CD4-positive, alpha-beta T cell (primary cell): ENCODE measurements around the gene CAMK2B. TPM values are rescaled to one million over a fixed set of nuclear protein-coding genes. Genes with fewer than 3 reads are reported as not detected.

Experiments used
- ATAC-seq: fragments of 200-7000 bp; cut with Tn5 transposase; one replicate; pipeline ENCODE4 v1.10.0; 2022; ENCODE audit warnings: mild to moderate bottlenecking; ENCODE audit not compliant: poor library complexity
- CTCF ChIA-PET: fragments of 350-600 bp; sonication (Branson Sonifier 250); formaldehyde crosslinking; loops from one replicate; lab custom pipeline; 2021; ENCODE audit warnings: antibody characterized with exemption, inconsistent platforms; lab: Charles Lee
- POLR2A ChIA-PET: fragments of 350-600 bp; sonication (Branson Sonifier 250); formaldehyde crosslinking; loops from one replicate; lab custom pipeline; 2021; ENCODE audit warnings: antibody characterized with exemption, inconsistent platforms; lab: Charles Lee
- DNase-seq, 14 experiments: peaks; one replicate each; pipeline ENCODE4 v3.0.0-alpha.2; 2013 to 2020; ENCODE audit warnings: mixed read lengths in 2 of 14
- H3K27ac ChIP-seq, 2 donors: one replicate each; pipeline versions ENCODE4 v1.5.1 to v1.7.0; 2013; ENCODE audit warnings: low read length in 2 of 2, low read depth in 1 of 2, mild to moderate bottlenecking in 1 of 2
- H3K27me3 ChIP-seq, 2 experiments: 1 replicate in 1 of 2; 2 replicates in 1 of 2; pipeline versions ENCODE4 v1.6.1 to v1.7.0; 2013; ENCODE audit warnings: low read length in 2 of 2, control low read depth in 1 of 2, mild to moderate bottlenecking in 1 of 2, moderate library complexity in 1 of 2; ENCODE audit not compliant: insufficient read depth in 2 of 2, control insufficient read depth in 1 of 2
- H3K36me3 ChIP-seq: one replicate; pipeline ENCODE4 v1.6.1; 2013; ENCODE audit warnings: low read length, control low read depth; ENCODE audit not compliant: insufficient read depth
- H3K4me1 ChIP-seq: one replicate; pipeline ENCODE4 v1.6.1; 2013; ENCODE audit warnings: low read length, control low read depth; ENCODE audit not compliant: insufficient read depth
- H3K4me3 ChIP-seq: one replicate; pipeline ENCODE4 v1.5.1; 2013; ENCODE audit warnings: mild to moderate bottlenecking, low read length, moderate library complexity
- H3K9me3 ChIP-seq, 2 experiments: 1 replicate in 1 of 2; 2 replicates in 1 of 2; pipeline versions ENCODE4 v1.6.1 to v1.7.0; 2013; ENCODE audit warnings: low read length in 2 of 2, mild to moderate bottlenecking in 2 of 2, control low read depth in 1 of 2, moderate library complexity in 1 of 2; ENCODE audit not compliant: control insufficient read depth in 1 of 2, insufficient read depth in 1 of 2
- H3K27ac Mint-ChIP-seq: one replicate; pipeline ENCODE4 v1.8.0; 2020; ENCODE audit warnings: mixed read lengths
- H3K27me3 Mint-ChIP-seq: one replicate; pipeline ENCODE4 v1.8.0; 2021; ENCODE audit warnings: mixed read lengths
- H3K36me3 Mint-ChIP-seq: one replicate; pipeline ENCODE4 v1.8.0; 2021; ENCODE audit warnings: low read depth, mixed read lengths
- H3K4me1 Mint-ChIP-seq: one replicate; pipeline ENCODE4 v1.8.0; 2021; ENCODE audit warnings: low read depth, mixed read lengths
- H3K4me3 Mint-ChIP-seq: one replicate; pipeline ENCODE4 v1.8.0; 2020; ENCODE audit warnings: mild to moderate bottlenecking, mixed read lengths
- H3K9me3 Mint-ChIP-seq: one replicate; pipeline ENCODE4 v1.8.0; 2020; ENCODE audit warnings: mixed read lengths
- intact Hi-C, 2 experiments: fragments of 100-400 bp; cut with DNase I in 1 of 2; cut with micrococcal nuclease in 1 of 2; formaldehyde crosslinking; loops; one replicate each; pipeline versions ENCODE4 v1.15.1 to v1.9.0; 2023 to 2025; cut with DNase I, micrococcal nuclease
- total RNA-seq, 174 experiments: library from RNA in 2 of 174; stranded (reverse) in 2 of 174; gene quantifications; one replicate each; pipeline ENCODE4 v1.2.3 and lab custom pipeline; 2021 to 2026
- TF ChIP-seq, protein P1 (sequence below): fragments of 200-600 bp; IDR thresholded peaks from one replicate; pipeline ENCODE4 v1.8.0; 2022; ENCODE audit warnings: antibody characterized with exemption, mild to moderate bottlenecking

Gene CAMK2B
- total RNA-seq, 2 experiments from 2014 or later = not detected

DNA sequence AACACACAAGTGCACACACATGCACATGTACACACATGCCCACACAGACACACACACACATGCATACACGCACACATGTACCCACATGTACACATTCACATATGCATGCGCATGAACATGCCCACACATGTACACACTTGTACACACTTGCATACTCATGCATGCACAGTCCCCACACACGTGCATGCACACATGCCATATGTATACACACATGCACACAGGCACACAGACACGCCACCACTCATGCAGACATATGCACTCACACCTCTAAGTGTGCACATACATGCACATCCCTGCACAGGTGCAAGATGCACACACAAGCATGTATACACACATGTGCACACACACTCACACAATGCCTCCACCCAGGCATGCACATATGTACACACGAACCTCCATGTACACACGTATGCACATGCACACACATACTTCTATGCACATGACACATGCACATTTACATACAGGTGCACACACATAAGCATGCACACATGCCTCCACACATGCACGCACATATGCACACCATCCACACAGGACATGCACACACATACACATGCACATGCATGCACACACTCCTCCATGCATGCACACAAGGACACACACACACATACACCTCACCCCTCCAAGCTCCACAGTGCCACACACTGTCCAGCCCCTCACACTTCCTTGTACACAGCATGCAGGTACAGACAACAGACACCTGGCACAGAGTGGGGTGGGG lies 78.8 kb downstream of the CAMK2B start:
- intact Hi-C loops = no loop called here
- Histone ChIP-seq H3K9me3 (no peaks in the 10 kb centered on the region), H3K27ac (no peak overlapping the region), H3K27me3 (no peaks in the 10 kb centered on the region), H3K36me3 (no peaks in the 10 kb centered on the region), H3K4me1 (peaks cover 1% of the 10 kb centered on the region), H3K4me3 (no peak overlapping the region)
- POLR2A ChIA-PET = no interaction called here
- Mint-ChIP-seq H3K27ac (no peak overlapping the region), H3K27me3 (no peaks in the 10 kb centered on the region), H3K4me1 (no peaks in the 10 kb centered on the region), H3K9me3 (no peaks in the 10 kb centered on the region), H3K4me3 (no peak overlapping the region), H3K36me3 (no peaks in the 10 kb centered on the region)
- CTCF ChIA-PET = no interaction called here
- DNase-seq (no peak), ATAC-seq (no peak)
- TF ChIP-seq, protein P1, sequence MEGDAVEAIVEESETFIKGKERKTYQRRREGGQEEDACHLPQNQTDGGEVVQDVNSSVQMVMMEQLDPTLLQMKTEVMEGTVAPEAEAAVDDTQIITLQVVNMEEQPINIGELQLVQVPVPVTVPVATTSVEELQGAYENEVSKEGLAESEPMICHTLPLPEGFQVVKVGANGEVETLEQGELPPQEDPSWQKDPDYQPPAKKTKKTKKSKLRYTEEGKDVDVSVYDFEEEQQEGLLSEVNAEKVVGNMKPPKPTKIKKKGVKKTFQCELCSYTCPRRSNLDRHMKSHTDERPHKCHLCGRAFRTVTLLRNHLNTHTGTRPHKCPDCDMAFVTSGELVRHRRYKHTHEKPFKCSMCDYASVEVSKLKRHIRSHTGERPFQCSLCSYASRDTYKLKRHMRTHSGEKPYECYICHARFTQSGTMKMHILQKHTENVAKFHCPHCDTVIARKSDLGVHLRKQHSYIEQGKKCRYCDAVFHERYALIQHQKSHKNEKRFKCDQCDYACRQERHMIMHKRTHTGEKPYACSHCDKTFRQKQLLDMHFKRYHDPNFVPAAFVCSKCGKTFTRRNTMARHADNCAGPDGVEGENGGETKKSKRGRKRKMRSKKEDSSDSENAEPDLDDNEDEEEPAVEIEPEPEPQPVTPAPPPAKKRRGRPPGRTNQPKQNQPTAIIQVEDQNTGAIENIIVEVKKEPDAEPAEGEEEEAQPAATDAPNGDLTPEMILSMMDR = no peak

DNA sequence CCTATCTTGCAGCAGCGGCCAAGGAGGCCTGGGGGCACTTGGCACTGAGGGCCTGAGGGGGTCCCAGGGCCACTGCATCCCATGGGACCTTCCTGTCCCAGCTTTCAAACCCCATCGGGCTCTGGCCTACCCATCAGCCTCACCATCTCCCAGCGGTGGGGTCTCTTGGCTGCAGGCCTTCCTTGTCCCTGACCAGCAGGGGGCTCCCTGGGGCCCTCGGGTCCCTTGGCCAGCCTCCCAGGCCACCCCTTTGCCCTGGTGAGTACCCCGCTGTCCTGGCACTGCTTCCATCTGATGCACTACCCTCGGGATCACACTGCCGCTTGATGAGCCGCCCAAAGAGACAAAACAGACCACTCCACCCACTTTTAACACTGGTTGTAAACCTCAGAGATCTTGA lies 81.1 kb downstream of the CAMK2B start:
- H3K27ac Mint-ChIP-seq = no peak overlapping the region

DNA sequence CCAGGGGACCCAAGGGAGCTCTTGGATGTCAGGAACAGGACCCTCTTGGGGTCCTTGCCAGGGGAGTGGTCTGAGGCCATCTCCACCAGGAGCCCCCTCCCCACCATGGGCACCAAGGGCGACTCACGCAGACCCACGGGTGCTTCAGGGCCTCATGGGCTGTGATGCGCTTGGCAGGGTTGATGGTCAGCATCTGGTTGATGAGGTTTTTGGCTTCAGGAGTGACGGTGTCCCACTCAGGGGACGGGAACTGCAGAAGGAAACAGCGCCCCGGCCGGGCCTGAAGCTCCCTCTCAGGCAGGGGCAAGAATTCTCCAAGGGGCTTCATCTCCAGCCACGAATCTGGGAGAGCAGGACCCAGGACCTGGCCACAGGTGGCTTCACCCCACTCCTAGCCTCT lies 83.3 kb downstream of the CAMK2B start:
- Histone ChIP-seq H3K36me3 (no peaks in the 10 kb centered on the region), H3K27me3 (no peaks in the 10 kb centered on the region), H3K9me3 (no peaks in the 10 kb centered on the region), H3K27ac (no peak overlapping the region), H3K4me3 (no peak overlapping the region), H3K4me1 (peaks cover 10% of the 10 kb centered on the region)
- Mint-ChIP-seq H3K4me1 (no peaks in the 10 kb centered on the region), H3K36me3 (no peaks in the 10 kb centered on the region), H3K4me3 (no peak overlapping the region), H3K9me3 (no peaks in the 10 kb centered on the region), H3K27ac (no peak overlapping the region), H3K27me3 (no peaks in the 10 kb centered on the region)
- TF ChIP-seq, protein P1 = no peak
- intact Hi-C loops = loop anchor here in 1 of 2 experiments (5.0 kb wide), 1 partner anchor 220 kb away; no protein-coding TSS in a partner anchor
- no peak for DNase-seq
- ChIA-PET CTCF (no interaction called here), POLR2A (no interaction called here)
- ATAC-seq = no peak

More for the DNA sequence above, 81.1 kb downstream of the CAMK2B start:
- no peak overlapping the region for H3K27ac ChIP-seq
- no peak overlapping the region for H3K4me3 Mint-ChIP-seq
- H3K4me1 Mint-ChIP-seq = no peaks in the 10 kb centered on the region
- TF ChIP-seq, protein P1 = peak; percentile 25
- ChIA-PET POLR2A (interaction anchor here (1.4 kb wide), 1 partner anchor 13 kb away, joined by 4 read pairs; no protein-coding TSS in a partner anchor), CTCF (no interaction called here)
- peaks cover 10% of the 10 kb centered on the region for H3K4me1 ChIP-seq
- intact Hi-C loops = loop anchor here in 1 of 2 experiments (5.0 kb wide), 1 partner anchor 218 kb away; no protein-coding TSS in a partner anchor
- no peaks in the 10 kb centered on the region for H3K36me3 ChIP-seq
- H3K9me3 Mint-ChIP-seq = no peaks in the 10 kb centered on the region
- no peak for ATAC-seq
- no peaks in the 10 kb centered on the region for H3K27me3 ChIP-seq
- no peaks in the 10 kb centered on the region for H3K36me3 Mint-ChIP-seq
- H3K4me3 ChIP-seq = no peak overlapping the region
- H3K9me3 ChIP-seq = no peaks in the 10 kb centered on the region
- no peaks in the 10 kb centered on the region for H3K27me3 Mint-ChIP-seq
- peak in 9 of 14 experiments; percentile 5 to 46 (median 11) for DNase-seq
